Measurements from ENCODE around the gene HTR6.
A peak's percentile ranks its signal among the peaks of the same experiment; 100 is the strongest.
"Not testable (repeated sequence)": the region's sequence is repeated elsewhere in the genome, so short reads cannot be mapped to it uniquely, and the experiment has no call there.

HTR6 gene

GRCh38 chr1:19637606-19638005 lies 27.1 kb upstream of the HTR6 start:
- Histone ChIP-seq H3K27me3 (ENCODE audit: insufficient read depth, low read length, poor library complexity, severe bottlenecking) (no peaks in the 10 kb centered on the region), H3K9me2 (replicated peaks; ENCODE audit: low read depth, low read length) (no peaks in the 10 kb centered on the region), H3K4me3 (ENCODE audit: low read length, poor library complexity, severe bottlenecking) (no peak overlapping the region), H3K9me3 (ENCODE audit: insufficient read depth, low read depth, low read length) (no peaks in the 10 kb centered on the region), H2AFZ (ENCODE audit: low read length) (no peak overlapping the region), H3K9ac (ENCODE audit: low read depth, low read length, poor library complexity, severe bottlenecking) (no peak overlapping the region), H3K79me2 (ENCODE audit: insufficient read depth, low read length) (no peaks in the 10 kb centered on the region), H3F3A (ENCODE audit: low read depth) (no peaks in the 10 kb centered on the region), H4K20me1 (ENCODE audit: insufficient read depth, low read length, poor library complexity, severe bottlenecking) (no peaks in the 10 kb centered on the region), H3K4me1 (ENCODE audit: insufficient read depth, low read length, poor library complexity, severe bottlenecking) (no peaks in the 10 kb centered on the region), H3K4me2 (ENCODE audit: low read depth, low read length, poor library complexity, severe bottlenecking) (no peak overlapping the region), H3K36me3 (ENCODE audit: insufficient read depth, low read length) (no peaks in the 10 kb centered on the region)
- TF ChIP-seq EZH2phosphoT487 (IDR thresholded peaks at IDR 0.05; ENCODE audit: borderline replicate concordance): no peak
- TF ChIP-seq, protein P1, sequence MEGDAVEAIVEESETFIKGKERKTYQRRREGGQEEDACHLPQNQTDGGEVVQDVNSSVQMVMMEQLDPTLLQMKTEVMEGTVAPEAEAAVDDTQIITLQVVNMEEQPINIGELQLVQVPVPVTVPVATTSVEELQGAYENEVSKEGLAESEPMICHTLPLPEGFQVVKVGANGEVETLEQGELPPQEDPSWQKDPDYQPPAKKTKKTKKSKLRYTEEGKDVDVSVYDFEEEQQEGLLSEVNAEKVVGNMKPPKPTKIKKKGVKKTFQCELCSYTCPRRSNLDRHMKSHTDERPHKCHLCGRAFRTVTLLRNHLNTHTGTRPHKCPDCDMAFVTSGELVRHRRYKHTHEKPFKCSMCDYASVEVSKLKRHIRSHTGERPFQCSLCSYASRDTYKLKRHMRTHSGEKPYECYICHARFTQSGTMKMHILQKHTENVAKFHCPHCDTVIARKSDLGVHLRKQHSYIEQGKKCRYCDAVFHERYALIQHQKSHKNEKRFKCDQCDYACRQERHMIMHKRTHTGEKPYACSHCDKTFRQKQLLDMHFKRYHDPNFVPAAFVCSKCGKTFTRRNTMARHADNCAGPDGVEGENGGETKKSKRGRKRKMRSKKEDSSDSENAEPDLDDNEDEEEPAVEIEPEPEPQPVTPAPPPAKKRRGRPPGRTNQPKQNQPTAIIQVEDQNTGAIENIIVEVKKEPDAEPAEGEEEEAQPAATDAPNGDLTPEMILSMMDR (conservative IDR thresholded peaks at IDR 0.05; ENCODE audit: low read length): no peak

GRCh38 chr1:19639228-19639627 lies 25.4 kb upstream of the HTR6 start:
- not testable (repeated sequence) for H3F3A ChIP-seq (ENCODE audit: low read depth); H3K4me2 ChIP-seq (ENCODE audit: low read depth, low read length, poor library complexity, severe bottlenecking); H3K4me3 ChIP-seq (ENCODE audit: low read length, poor library complexity, severe bottlenecking); H3K9me2 ChIP-seq (replicated peaks; ENCODE audit: low read depth, low read length); H3K27me3 ChIP-seq (ENCODE audit: insufficient read depth, low read length, poor library complexity, severe bottlenecking); H3K79me2 ChIP-seq (ENCODE audit: insufficient read depth, low read length); H3K9ac ChIP-seq (ENCODE audit: low read depth, low read length, poor library complexity, severe bottlenecking); H4K20me1 ChIP-seq (ENCODE audit: insufficient read depth, low read length, poor library complexity, severe bottlenecking); H3K9me3 ChIP-seq (ENCODE audit: insufficient read depth, low read depth, low read length); H3K4me1 ChIP-seq (ENCODE audit: insufficient read depth, low read length, poor library complexity, severe bottlenecking); H3K36me3 ChIP-seq (ENCODE audit: insufficient read depth, low read length); H2AFZ ChIP-seq (ENCODE audit: low read length)
- TF ChIP-seq, protein P1 (conservative IDR thresholded peaks at IDR 0.05; ENCODE audit: low read length): peak; percentile 16; the same call in 1 of the 2 replicates

GRCh38 chr1:19639999-19640362 lies 24.7 kb upstream of the HTR6 start:
- Histone ChIP-seq H3K9ac (ENCODE audit: low read depth, low read length, poor library complexity, severe bottlenecking) (no peak overlapping the region), H3F3A (ENCODE audit: low read depth) (no peaks in the 10 kb centered on the region), H3K27me3 (ENCODE audit: insufficient read depth, low read length, poor library complexity, severe bottlenecking) (no peaks in the 10 kb centered on the region), H4K20me1 (ENCODE audit: insufficient read depth, low read length, poor library complexity, severe bottlenecking) (no peaks in the 10 kb centered on the region), H3K4me3 (ENCODE audit: low read length, poor library complexity, severe bottlenecking) (no peak overlapping the region), H2AFZ (ENCODE audit: low read length) (no peak overlapping the region), H3K4me2 (ENCODE audit: low read depth, low read length, poor library complexity, severe bottlenecking) (no peak overlapping the region), H3K36me3 (ENCODE audit: insufficient read depth, low read length) (no peaks in the 10 kb centered on the region), H3K9me3 (ENCODE audit: insufficient read depth, low read depth, low read length) (no peaks in the 10 kb centered on the region), H3K79me2 (ENCODE audit: insufficient read depth, low read length) (no peaks in the 10 kb centered on the region), H3K4me1 (ENCODE audit: insufficient read depth, low read length, poor library complexity, severe bottlenecking) (no peaks in the 10 kb centered on the region), H3K9me2 (replicated peaks; ENCODE audit: low read depth, low read length) (no peaks in the 10 kb centered on the region)
- TF ChIP-seq, protein P1 (conservative IDR thresholded peaks at IDR 0.05; ENCODE audit: low read length): no peak
- no peak for TF ChIP-seq EZH2phosphoT487 (IDR thresholded peaks at IDR 0.05; ENCODE audit: borderline replicate concordance)

All from Loucy (cell line).